MM.1S (cell line): ENCODE measurements around the gene CEP192.
A peak's percentile ranks its signal among the peaks of the same experiment; 100 is the strongest.

Experiments
- DNase-seq: peaks from one replicate; pipeline ENCODE4 v3.0.0-alpha.2; 2015
- H2AFZ ChIP-seq: fragments of 300-600 bp; sonication (generic); 2 replicates; pipeline ENCODE4 v1.6.0; 2016; ENCODE audit warnings: antibody characterized with exemption, low read length
- H3F3A ChIP-seq: fragments of 300-600 bp; sonication (generic); 2 replicates; pipeline ENCODE4 v1.6.1; 2016; ENCODE audit warnings: mild to moderate bottlenecking, antibody characterized with exemption, low read length, moderate library complexity, mixed read lengths; ENCODE audit not compliant: insufficient read depth
- H3K27ac ChIP-seq: fragments of 300-600 bp; sonication (generic); 2 replicates; pipeline ENCODE4 v1.5.1; 2016; ENCODE audit warnings: mild to moderate bottlenecking, low read length
- H3K27me3 ChIP-seq: fragments of 300-600 bp; sonication (generic); replicated peaks from 2 replicates; pipeline ENCODE4 v1.6.0; 2016; ENCODE audit warnings: low read length; ENCODE audit not compliant: insufficient read depth
- H3K36me3 ChIP-seq: fragments of 300-600 bp; sonication (generic); replicated peaks from 2 replicates; pipeline ENCODE4 v1.6.1; 2016; ENCODE audit warnings: mild to moderate bottlenecking, low read length, mixed read lengths; ENCODE audit not compliant: insufficient read depth
- H3K4me1 ChIP-seq: fragments of 300-600 bp; sonication (generic); 2 replicates; pipeline ENCODE4 v1.6.1; 2016; ENCODE audit warnings: low read length, mixed read lengths
- H3K4me2 ChIP-seq: fragments of 300-600 bp; sonication (generic); 2 replicates; pipeline ENCODE4 v1.6.0; 2016; ENCODE audit warnings: low read depth, low read length
- H3K4me3 ChIP-seq: fragments of 300-600 bp; sonication (generic); 2 replicates; pipeline ENCODE4 v1.5.1; 2016; ENCODE audit warnings: low read length, mixed read lengths
- H3K79me2 ChIP-seq: fragments of 300-600 bp; sonication (generic); 2 replicates; pipeline ENCODE4 v1.6.1; 2016; ENCODE audit warnings: mixed run types, low read length, mixed read lengths
- H3K9ac ChIP-seq: fragments of 300-600 bp; sonication (generic); 2 replicates; pipeline ENCODE4 v1.6.1; 2016; ENCODE audit warnings: low read length, mixed read lengths
- H3K9me2 ChIP-seq: fragments of 300-600 bp; sonication (generic); replicated peaks from 2 replicates; pipeline ENCODE4 v1.6.1; 2016; ENCODE audit warnings: mild to moderate bottlenecking, low read length, mixed read lengths; ENCODE audit not compliant: insufficient read depth
- H3K9me3 ChIP-seq: fragments of 300-600 bp; sonication (generic); replicated peaks from 2 replicates; pipeline ENCODE4 v1.6.1; 2016; ENCODE audit warnings: mild to moderate bottlenecking, low read length, mixed read lengths; ENCODE audit not compliant: insufficient read depth
- H4K20me1 ChIP-seq: fragments of 300-600 bp; sonication (generic); 2 replicates; pipeline ENCODE4 v1.6.1; 2016; ENCODE audit warnings: mild to moderate bottlenecking, low read length, moderate library complexity, mixed read lengths; ENCODE audit not compliant: insufficient read depth
- CTCF ChIP-seq: fragments of 300-600 bp; sonication (generic); IDR thresholded peaks from 2 replicates; pipeline ENCODE4 v1.5.1; 2016; ENCODE audit warnings: antibody characterized with exemption, low read length, mixed read lengths
- EZH2 ChIP-seq: fragments of 300-600 bp; sonication (generic); optimal IDR thresholded peaks from 2 replicates; pipeline ENCODE3; 2017; ENCODE audit warnings: low read depth, mild to moderate bottlenecking, antibody characterized with exemption, low read length, mixed read lengths
- EZH2phosphoT487 ChIP-seq: fragments of 300-600 bp; sonication (generic); IDR thresholded peaks from 2 replicates; pipeline ENCODE4 v1.6.1; 2018; ENCODE audit warnings: antibody characterized with exemption, low read length

Gene CEP192

DNA sequence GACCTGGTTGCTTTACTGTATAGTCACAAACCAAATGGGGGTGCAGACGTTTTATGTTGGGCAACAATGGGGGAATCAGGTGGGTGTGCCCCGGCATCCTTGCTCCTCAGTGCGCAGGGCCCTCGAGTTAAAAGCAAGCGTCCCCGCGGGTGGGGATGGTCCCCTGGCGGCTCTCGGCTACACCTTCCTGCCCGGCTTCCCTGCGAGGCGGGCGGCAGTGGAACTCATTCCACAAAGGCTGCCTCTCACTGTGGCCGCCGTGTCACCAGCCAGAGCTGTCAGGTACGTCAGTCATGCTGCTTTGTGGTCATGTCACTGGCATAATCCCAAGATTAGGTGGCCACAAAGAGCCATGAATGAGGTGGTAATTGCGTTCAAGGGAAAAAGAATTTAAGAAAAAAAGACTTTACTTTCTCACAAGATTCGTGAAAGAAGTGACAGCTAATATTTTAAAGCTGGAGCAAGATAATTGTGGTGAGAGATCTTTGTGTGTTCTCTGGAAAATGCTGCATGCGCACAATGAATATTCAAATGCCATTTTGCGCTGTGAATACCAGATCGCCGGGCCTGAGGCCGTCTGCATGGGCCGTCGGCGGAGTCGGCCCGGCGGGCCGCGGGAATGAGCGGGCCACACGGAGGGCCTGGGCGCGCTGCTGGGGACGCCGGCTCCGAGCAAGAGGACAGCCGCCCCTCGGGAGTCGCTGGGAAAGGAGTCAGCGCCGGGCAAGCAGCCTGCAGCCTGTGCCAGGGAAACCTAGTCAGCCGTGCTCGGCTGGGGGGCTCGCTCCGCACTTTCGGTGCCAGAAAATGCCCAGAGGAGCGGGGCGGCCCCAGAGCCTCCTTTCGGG, 145.1 kb downstream of the CEP192 start:
- Histone ChIP-seq H3K79me2 (no peaks in the 10 kb centered on the region), H3F3A (0 out of 2 replicates have a peak, but pooled peaks cover 5% of the 10 kb centered on the region), H3K27me3 (peaks cover 15% of the 10 kb centered on the region), H4K20me1 (no peaks in the 10 kb centered on the region), H3K27ac (no peak overlapping the region), H3K4me3 (peak overlapping the region; percentile 85), H2AFZ (peak overlapping the region; percentile 92), H3K9ac (no peak overlapping the region; the same call in 1 of the 2 replicates), H3K36me3 (no peaks in the 10 kb centered on the region), H3K9me2 (no peaks in the 10 kb centered on the region), H3K4me2 (peak overlapping the region; percentile 95), H3K4me1 (0 out of 2 replicates have a peak, but pooled peaks cover 4% of the 10 kb centered on the region), H3K9me3 (no peaks in the 10 kb centered on the region)
- no peak for TF ChIP-seq EZH2phosphoT487
- TF ChIP-seq EZH2: no peak
- TF ChIP-seq CTCF: no peak
- no peak for DNase-seq

GRCh38 chr18:13136904-13137669, 145.9 kb downstream of the CEP192 start:
- Histone ChIP-seq H3K4me2 (peak overlapping the region; percentile 95), H3K79me2 (no peaks in the 10 kb centered on the region), H3K9ac (peak overlapping the region; percentile 44; the same call in 1 of the 2 replicates), H2AFZ (peak overlapping the region; percentile 92), H3K4me1 (0 out of 2 replicates have a peak, but pooled peaks cover 4% of the 10 kb centered on the region), H3K27me3 (peaks cover 15% of the 10 kb centered on the region), H4K20me1 (no peaks in the 10 kb centered on the region), H3K27ac (no peak overlapping the region), H3K9me3 (no peaks in the 10 kb centered on the region), H3K4me3 (peak overlapping the region; percentile 85), H3F3A (0 out of 2 replicates have a peak, but pooled peaks cover 5% of the 10 kb centered on the region), H3K9me2 (no peaks in the 10 kb centered on the region), H3K36me3 (no peaks in the 10 kb centered on the region)
- DNase-seq: peak; percentile 14
- no peak for TF ChIP-seq CTCF
- no peak for TF ChIP-seq EZH2phosphoT487
- TF ChIP-seq EZH2: no peak

GRCh38 chr18:13137670-13138419, 146.7 kb downstream of the CEP192 start:
- Histone ChIP-seq H3K4me2 (peak overlapping the region; percentile 95), H2AFZ (peak overlapping the region; percentile 92), H3K36me3 (no peaks in the 10 kb centered on the region), H3K4me1 (0 out of 2 replicates have a peak, but pooled peaks cover 4% of the 10 kb centered on the region), H3K9ac (peak overlapping the region; percentile 44; the same call in 1 of the 2 replicates), H3K79me2 (no peaks in the 10 kb centered on the region), H3K27me3 (peaks cover 15% of the 10 kb centered on the region), H3K9me3 (no peaks in the 10 kb centered on the region), H4K20me1 (no peaks in the 10 kb centered on the region), H3K27ac (no peak overlapping the region), H3K4me3 (peak overlapping the region; percentile 85), H3F3A (0 out of 2 replicates have a peak, but pooled peaks cover 5% of the 10 kb centered on the region), H3K9me2 (no peaks in the 10 kb centered on the region)
- TF ChIP-seq EZH2phosphoT487 (no peak), EZH2 (no peak), CTCF (no peak)
- DNase-seq: peak; percentile 85
